ENCODE measurements around the gene TEX54.
A peak's percentile ranks its signal among the peaks of the same experiment; 100 is the strongest.

- TF ChIP-seq POLR2A (IDR thresholded peaks at IDR 0.05; ENCODE audit: low read depth, low read length) (peak; percentile 55), POLR2AphosphoS5 (IDR thresholded peaks at IDR 0.05; ENCODE audit: low read depth, low read length) (no peak), TAF1 (IDR thresholded peaks at IDR 0.05; ENCODE audit: borderline replicate concordance, low read depth, low read length) (no peak; the same call in 1 of the 2 replicates)
These were observed 49.2 kb upstream of the TEX54 start for GRCh38 chr11:62881579-62882430.

Measured in GM12892 (cell line).